SK-N-SH treated with all-trans-retinoic acid at 6 μM for 48 hours (cell line): Measurements from ENCODE around the gene ORAI3.

ENCODE experiments used
- ATAC-seq: fragments of 200-7000 bp; cut with Tn5 transposase; 3 replicates; pipeline ENCODE4 v1.9.1; 2020; ENCODE audit warnings: mild to moderate bottlenecking, moderate library complexity
- ARNTL ChIP-seq: fragments of 450-650 bp; formaldehyde crosslinking; IDR thresholded peaks from 2 replicates; pipeline ENCODE4 v1.5.0; 2020; ENCODE audit warnings: low read depth, mild to moderate bottlenecking, moderate library complexity, borderline replicate concordance
- BACH2 ChIP-seq: fragments of 250-450 bp; sonication (Bioruptor Pico); IDR thresholded peaks from 2 replicates; pipeline ENCODE4 v1.9.0; 2021; ENCODE audit warnings: mild to moderate bottlenecking, borderline replicate concordance
- CREB5 ChIP-seq: fragments of 250-450 bp; sonication (Bioruptor Pico); IDR thresholded peaks from 2 replicates; pipeline ENCODE4 v1.5.1; 2020; ENCODE audit warnings: low read depth, mild to moderate bottlenecking, moderate library complexity
- CSDC2 ChIP-seq: fragments of 250-450 bp; sonication (Bioruptor Pico); IDR thresholded peaks from 2 replicates; pipeline ENCODE4 v1.5.0; 2020; ENCODE audit warnings: mild to moderate bottlenecking, moderate library complexity
- ESRRG ChIP-seq: fragments of 250-450 bp; sonication (Bioruptor Pico); IDR thresholded peaks from 2 replicates; pipeline ENCODE4 v1.6.1; 2021; ENCODE audit warnings: mild to moderate bottlenecking
- GLIS3 ChIP-seq: fragments of 250-450 bp; sonication (Bioruptor Pico); IDR thresholded peaks from 2 replicates; pipeline ENCODE4 v1.5.0; 2020; ENCODE audit warnings: mild to moderate bottlenecking, moderate library complexity
- ISL1 ChIP-seq: fragments of 250-450 bp; sonication (Bioruptor Pico); IDR thresholded peaks from 2 replicates; pipeline ENCODE4 v2.1.2; 2022; ENCODE audit warnings: mild to moderate bottlenecking, moderate library complexity
- OSR1 ChIP-seq: fragments of 250-450 bp; sonication (Bioruptor Pico); IDR thresholded peaks from 2 replicates; pipeline ENCODE4 v1.8.0; 2022; ENCODE audit warnings: moderate library complexity, mild to moderate bottlenecking, inconsistent platforms
- POU6F1 ChIP-seq: fragments of 250-450 bp; sonication (Bioruptor Pico); IDR thresholded peaks from 2 replicates; pipeline ENCODE4 v1.8.0; 2021; ENCODE audit warnings: low read depth, mild to moderate bottlenecking, moderate library complexity, borderline replicate concordance
- PPARA ChIP-seq: fragments of 250-450 bp; sonication (Bioruptor Pico); IDR thresholded peaks from 2 replicates; pipeline ENCODE4 v1.5.0; 2020; ENCODE audit warnings: mild to moderate bottlenecking, borderline replicate concordance
- RARB ChIP-seq: fragments of 250-450 bp; sonication (Bioruptor Pico); IDR thresholded peaks from 2 replicates; pipeline ENCODE4 v1.8.0; 2021; ENCODE audit warnings: mild to moderate bottlenecking, moderate library complexity
- SNAI2 ChIP-seq: fragments of 250-450 bp; sonication (Bioruptor Pico); IDR thresholded peaks from 2 replicates; pipeline ENCODE4 v1.5.0; 2020; ENCODE audit warnings: mild to moderate bottlenecking, moderate library complexity
- TCF4 ChIP-seq: fragments of 250-450 bp; sonication (Bioruptor Pico); IDR thresholded peaks from 2 replicates; pipeline ENCODE4 v1.8.0; 2021; ENCODE audit warnings: mild to moderate bottlenecking, moderate library complexity, borderline replicate concordance
- TSHZ2 ChIP-seq: fragments of 250-450 bp; sonication (Bioruptor Pico); IDR thresholded peaks from 2 replicates; pipeline ENCODE4 v1.5.0; 2020; ENCODE audit warnings: mild to moderate bottlenecking, moderate library complexity
- ZC3H10 ChIP-seq: fragments of 250-450 bp; sonication (Bioruptor Pico); IDR thresholded peaks from 2 replicates; pipeline ENCODE4 v1.5.1; 2021; ENCODE audit warnings: mild to moderate bottlenecking, moderate library complexity
- ZFP3 ChIP-seq: fragments of 250-450 bp; sonication (Bioruptor Pico); IDR thresholded peaks from 2 replicates; pipeline ENCODE4 v1.5.0; 2020; ENCODE audit warnings: mild to moderate bottlenecking, moderate library complexity
- ZFP30 ChIP-seq: fragments of 450-650 bp; formaldehyde crosslinking; IDR thresholded peaks from 2 replicates; pipeline ENCODE4 v1.5.0; 2022; ENCODE audit warnings: mild to moderate bottlenecking, moderate library complexity
- ZNF565 ChIP-seq: fragments of 450-650 bp; formaldehyde crosslinking; conservative IDR thresholded peaks from 2 replicates; pipeline ENCODE4 v1.5.0; 2020; ENCODE audit warnings: low read depth, mild to moderate bottlenecking, moderate library complexity
- ZNF70 ChIP-seq: fragments of 450-650 bp; formaldehyde crosslinking; IDR thresholded peaks from 2 replicates; pipeline ENCODE4 v1.5.0; 2020; ENCODE audit warnings: mild to moderate bottlenecking, moderate library complexity
- ZNF8 ChIP-seq: fragments of 450-650 bp; formaldehyde crosslinking; IDR thresholded peaks from 2 replicates; pipeline ENCODE4 v1.5.0; 2020; ENCODE audit warnings: mild to moderate bottlenecking, moderate library complexity
- TF ChIP-seq, protein P1 (sequence below): fragments of 250-450 bp; sonication (Bioruptor Pico); IDR thresholded peaks from 2 replicates; pipeline ENCODE4 v1.5.1; 2021; ENCODE audit warnings: mild to moderate bottlenecking, moderate library complexity
- TF ChIP-seq, protein P2 (sequence below): fragments of 250-450 bp; sonication (Bioruptor Pico); IDR thresholded peaks from 2 replicates; pipeline ENCODE4 v1.8.0; 2020; ENCODE audit warnings: mild to moderate bottlenecking, moderate library complexity, borderline replicate concordance

The ORAI3 gene

DNA sequence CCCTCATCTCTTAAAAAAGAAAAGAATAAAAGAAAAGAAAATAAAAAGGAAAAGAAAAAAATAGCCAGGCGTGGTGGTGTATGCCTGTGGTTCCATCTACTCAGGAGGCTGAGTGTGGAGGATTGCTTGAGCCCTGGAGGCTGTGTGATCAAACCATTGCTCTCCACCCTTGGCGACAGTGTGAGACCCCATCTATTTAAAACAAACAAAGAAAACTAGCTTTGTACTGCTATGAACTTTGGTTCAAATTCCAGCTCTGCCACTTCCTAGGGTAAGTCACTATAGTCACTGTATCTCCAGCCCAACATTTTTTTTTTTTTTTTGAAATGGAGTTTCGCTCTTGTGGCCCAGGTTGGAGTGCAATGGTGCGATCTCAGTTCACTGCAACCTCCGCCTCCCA is 48.3 kb upstream of the ORAI3 start:
- no peak for ATAC-seq
- TF ChIP-seq GLIS3 (no peak), ARNTL (no peak), BACH2 (no peak), ZC3H10 (no peak), CREB5 (no peak), CSDC2 (CRISPR knock-in tag) (no peak), ZNF70 (CRISPR knock-in tag) (no peak), ESRRG (CRISPR knock-in tag) (no peak), SNAI2 (no peak), ZFP30 (CRISPR knock-in tag) (no peak), ZNF8 (CRISPR knock-in tag) (no peak), ZNF565 (CRISPR knock-in tag) (no peak), OSR1 (CRISPR knock-in tag) (no peak), PPARA (no peak), TCF4 (no peak)
- TF ChIP-seq, protein P1, sequence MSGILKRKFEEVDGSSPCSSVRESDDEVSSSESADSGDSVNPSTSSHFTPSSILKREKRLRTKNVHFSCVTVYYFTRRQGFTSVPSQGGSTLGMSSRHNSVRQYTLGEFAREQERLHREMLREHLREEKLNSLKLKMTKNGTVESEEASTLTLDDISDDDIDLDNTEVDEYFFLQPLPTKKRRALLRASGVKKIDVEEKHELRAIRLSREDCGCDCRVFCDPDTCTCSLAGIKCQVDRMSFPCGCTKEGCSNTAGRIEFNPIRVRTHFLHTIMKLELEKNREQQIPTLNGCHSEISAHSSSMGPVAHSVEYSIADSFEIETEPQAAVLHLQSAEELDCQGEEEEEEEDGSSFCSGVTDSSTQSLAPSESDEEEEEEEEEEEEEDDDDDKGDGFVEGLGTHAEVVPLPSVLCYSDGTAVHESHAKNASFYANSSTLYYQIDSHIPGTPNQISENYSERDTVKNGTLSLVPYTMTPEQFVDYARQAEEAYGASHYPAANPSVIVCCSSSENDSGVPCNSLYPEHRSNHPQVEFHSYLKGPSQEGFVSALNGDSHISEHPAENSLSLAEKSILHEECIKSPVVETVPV = no peak

DNA sequence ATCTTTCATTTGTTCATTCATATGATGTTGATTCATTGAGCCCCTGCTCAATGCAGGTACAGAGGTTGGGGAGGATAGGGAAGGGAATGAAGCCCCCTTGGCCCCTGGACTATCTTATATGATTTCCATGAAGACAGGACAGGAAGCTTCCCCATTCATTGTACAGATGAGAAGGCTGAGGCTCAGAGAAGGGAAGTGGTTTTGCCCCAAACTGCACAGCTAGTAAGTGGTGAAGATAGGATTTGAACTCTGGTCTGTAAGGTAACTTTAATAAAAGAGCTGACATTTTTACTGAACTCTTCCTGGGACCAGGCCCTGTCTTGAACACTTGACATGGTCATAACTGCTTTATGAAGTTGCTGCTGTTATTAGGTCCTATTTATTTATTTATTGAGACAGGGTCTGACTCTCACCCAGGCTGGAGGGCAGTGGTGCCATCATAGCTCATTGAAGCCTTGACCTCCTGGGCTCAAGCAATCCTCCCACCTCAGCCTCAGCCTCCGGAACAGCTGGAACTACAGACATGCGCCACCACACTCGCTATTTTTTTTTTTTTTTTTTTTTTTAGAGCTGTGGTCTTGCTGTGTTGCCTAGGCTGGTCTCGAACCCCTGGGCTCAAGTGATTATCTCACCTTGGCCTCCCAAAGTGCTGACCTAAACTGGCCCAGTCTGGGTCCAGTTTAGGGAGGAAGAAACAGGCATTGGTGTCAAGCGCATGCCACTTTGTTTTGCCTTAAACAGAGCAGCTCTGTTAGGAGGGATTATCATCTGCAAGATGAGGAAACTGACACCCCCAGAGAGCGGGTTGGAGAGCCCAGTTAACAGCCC is 47.5 kb upstream of the ORAI3 start:
- TF ChIP-seq ZFP3 (CRISPR knock-in tag) (no peak), POU6F1 (CRISPR knock-in tag) (no peak), TSHZ2 (CRISPR knock-in tag) (no peak)
- ATAC-seq = no peak

DNA sequence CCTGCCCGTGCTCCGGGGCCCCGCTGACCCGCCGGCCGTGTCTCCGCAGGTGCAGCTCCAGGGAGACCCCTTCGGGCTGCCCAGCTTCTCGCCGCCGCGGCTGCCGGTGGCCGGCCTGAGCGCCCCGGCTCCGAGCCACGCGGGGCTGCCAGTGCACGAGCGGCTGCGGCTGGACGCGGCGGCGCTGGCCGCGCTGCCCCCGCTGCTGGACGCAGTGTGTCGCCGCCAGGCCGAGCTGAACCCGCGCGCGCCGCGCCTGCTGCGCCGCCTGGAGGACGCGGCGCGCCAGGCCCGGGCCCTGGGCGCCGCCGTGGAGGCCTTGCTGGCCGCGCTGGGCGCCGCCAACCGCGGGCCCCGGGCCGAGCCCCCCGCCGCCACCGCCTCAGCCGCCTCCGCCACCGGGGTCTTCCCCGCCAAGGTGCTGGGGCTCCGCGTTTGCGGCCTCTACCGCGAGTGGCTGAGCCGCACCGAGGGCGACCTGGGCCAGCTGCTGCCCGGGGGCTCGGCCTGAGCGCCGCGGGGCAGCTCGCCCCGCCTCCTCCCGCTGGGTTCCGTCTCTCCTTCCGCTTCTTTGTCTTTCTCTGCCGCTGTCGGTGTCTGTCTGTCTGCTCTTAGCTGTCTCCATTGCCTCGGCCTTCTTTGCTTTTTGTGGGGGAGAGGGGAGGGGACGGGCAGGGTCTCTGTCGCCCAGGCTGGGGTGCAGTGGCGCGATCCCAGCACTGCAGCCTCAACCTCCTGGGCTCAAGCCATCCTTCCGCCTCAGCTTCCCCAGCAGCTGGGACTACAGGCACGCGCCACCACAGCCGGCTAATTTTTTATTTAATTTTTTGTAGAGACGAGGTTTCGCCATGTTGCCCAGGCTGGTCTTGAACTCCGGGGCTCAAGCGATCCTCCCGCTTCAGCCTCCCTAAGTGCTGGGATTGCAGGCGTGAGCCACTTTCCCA is 46.6 kb upstream of the ORAI3 start:
- TF ChIP-seq PPARA (no peak), ZFP30 (CRISPR knock-in tag) (no peak), RARB (CRISPR knock-in tag) (no peak), ESRRG (CRISPR knock-in tag) (no peak), ZNF565 (CRISPR knock-in tag) (no peak), ISL1 (no peak)
- peak; percentile 85 for ATAC-seq

DNA sequence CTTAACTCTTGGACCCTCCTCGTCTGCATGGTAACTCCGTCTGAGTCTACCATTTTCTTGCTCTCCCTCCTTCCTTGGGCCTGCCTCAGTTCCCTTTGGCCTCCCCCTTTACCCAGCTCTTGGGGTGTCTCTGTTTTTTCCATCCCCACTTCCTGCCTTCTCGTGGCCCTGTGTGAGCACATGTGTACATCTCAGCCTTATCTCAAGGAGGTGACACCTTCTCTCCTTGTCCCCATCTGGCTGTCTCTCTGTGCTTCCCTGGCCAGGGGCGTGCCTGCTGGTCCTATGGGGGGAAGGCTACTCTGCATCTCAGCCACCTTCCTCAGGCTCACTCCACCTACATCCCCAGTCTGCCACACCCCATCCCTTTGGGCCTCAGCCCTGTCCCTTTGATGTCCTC is 45.9 kb upstream of the ORAI3 start:
- TF ChIP-seq, protein P1 = no peak
- TF ChIP-seq ZNF565 (CRISPR knock-in tag) (no peak), ZFP3 (CRISPR knock-in tag) (no peak), ZFP30 (CRISPR knock-in tag) (no peak), ESRRG (CRISPR knock-in tag) (no peak), ISL1 (no peak), ZNF8 (CRISPR knock-in tag) (no peak), CREB5 (no peak), TCF4 (no peak), ARNTL (no peak), BACH2 (no peak), ZNF70 (CRISPR knock-in tag) (no peak), CSDC2 (CRISPR knock-in tag) (no peak)
- TF ChIP-seq, protein P2, sequence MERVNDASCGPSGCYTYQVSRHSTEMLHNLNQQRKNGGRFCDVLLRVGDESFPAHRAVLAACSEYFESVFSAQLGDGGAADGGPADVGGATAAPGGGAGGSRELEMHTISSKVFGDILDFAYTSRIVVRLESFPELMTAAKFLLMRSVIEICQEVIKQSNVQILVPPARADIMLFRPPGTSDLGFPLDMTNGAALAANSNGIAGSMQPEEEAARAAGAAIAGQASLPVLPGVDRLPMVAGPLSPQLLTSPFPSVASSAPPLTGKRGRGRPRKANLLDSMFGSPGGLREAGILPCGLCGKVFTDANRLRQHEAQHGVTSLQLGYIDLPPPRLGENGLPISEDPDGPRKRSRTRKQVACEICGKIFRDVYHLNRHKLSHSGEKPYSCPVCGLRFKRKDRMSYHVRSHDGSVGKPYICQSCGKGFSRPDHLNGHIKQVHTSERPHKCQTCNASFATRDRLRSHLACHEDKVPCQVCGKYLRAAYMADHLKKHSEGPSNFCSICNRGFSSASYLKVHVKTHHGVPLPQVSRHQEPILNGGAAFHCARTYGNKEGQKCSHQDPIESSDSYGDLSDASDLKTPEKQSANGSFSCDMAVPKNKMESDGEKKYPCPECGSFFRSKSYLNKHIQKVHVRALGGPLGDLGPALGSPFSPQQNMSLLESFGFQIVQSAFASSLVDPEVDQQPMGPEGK (CRISPR knock-in tag) = no peak
- ATAC-seq = no peak
